ENCODE results near the gene HRC.
"Not testable (repeated sequence)": the region's sequence is repeated elsewhere in the genome, so short reads cannot be mapped to it uniquely, and the experiment has no call there.

The HRC gene

GRCh38 chr19:49132974-49133609, 22.1 kb downstream of the HRC start:
- no peak for DNase-seq

GRCh38 chr19:49130325-49130724, 24.9 kb downstream of the HRC start:
- DNase-seq = no peak

- no peak for DNase-seq
Observed at GRCh38 chr19:49129238-49129583, 26.0 kb downstream of the HRC start.

- no peak for DNase-seq
Observed at GRCh38 chr19:49128545-49129237, 26.5 kb downstream of the HRC start.

GRCh38 chr19:49127674-49128544, 27.3 kb downstream of the HRC start:
- DNase-seq = peak; percentile 86 to 90

GRCh38 chr19:49127225-49127624, 28.0 kb downstream of the HRC start:
- DNase-seq = not testable (repeated sequence)

GRCh38 chr19:49126575-49126974, 28.6 kb downstream of the HRC start:
- no peak for DNase-seq

GRCh38 chr19:49125025-49125731, 30.0 kb downstream of the HRC start:
- no peak for DNase-seq

- not testable (repeated sequence) for DNase-seq
Observed at GRCh38 chr19:49123285-49123684, 31.9 kb downstream of the HRC start.

- not testable (repeated sequence) for DNase-seq
Observed at GRCh38 chr19:49121841-49122240, 33.4 kb downstream of the HRC start.

- DNase-seq = no peak
Observed at GRCh38 chr19:49120868-49121267, 34.3 kb downstream of the HRC start.

- no peak for DNase-seq
Observed at GRCh38 chr19:49120325-49120683, 34.9 kb downstream of the HRC start.

- no peak for DNase-seq
Observed at GRCh38 chr19:49119411-49120324, 35.5 kb downstream of the HRC start, which contains the start of gene PPFIA3. Gene PPFIA3 (plus strand): TSS chr19:49119544. CDS start chr19:49127874, 8,330 bp downstream.

GRCh38 chr19:49118565-49119410, 36.4 kb downstream of the HRC start, which contains the start of gene C19orf73:
Gene C19orf73 (minus strand): TSS chr19:49119143. CDS start chr19:49119022, 121 bp downstream.
- peak; percentile 87 to 90 for DNase-seq

GRCh38 chr19:49117677-49118564, 37.3 kb downstream of the HRC start:
- no peak for DNase-seq

- DNase-seq = peak; percentile 86
Observed at GRCh38 chr19:49116544-49116943, 38.7 kb downstream of the HRC start.

- peak in 1 of 2 experiments; percentile 16 for DNase-seq
Observed at GRCh38 chr19:49114630-49115363, 40.4 kb downstream of the HRC start.

GRCh38 chr19:49113762-49114629, 41.2 kb downstream of the HRC start, which contains the start of gene LIN7B:
Gene LIN7B (plus strand): TSS chr19:49114370. CDS start chr19:49114405, 35 bp downstream.
- peak; percentile 30 to 60 for DNase-seq

All from AML-193 (cell line).